GOT3 (cell line): ENCODE measurements around the gene TMEM253.

Experiments
- DNase-seq: peaks from one replicate; lab custom pipeline; 2025; ENCODE audit warnings: mixed read lengths; lab: John Stamatoyannopoulos, UW

The TMEM253 gene

GRCh38 chr14:21105095-21105494 is 4.2 kb downstream of the TMEM253 start:
- no peak for DNase-seq

DNA sequence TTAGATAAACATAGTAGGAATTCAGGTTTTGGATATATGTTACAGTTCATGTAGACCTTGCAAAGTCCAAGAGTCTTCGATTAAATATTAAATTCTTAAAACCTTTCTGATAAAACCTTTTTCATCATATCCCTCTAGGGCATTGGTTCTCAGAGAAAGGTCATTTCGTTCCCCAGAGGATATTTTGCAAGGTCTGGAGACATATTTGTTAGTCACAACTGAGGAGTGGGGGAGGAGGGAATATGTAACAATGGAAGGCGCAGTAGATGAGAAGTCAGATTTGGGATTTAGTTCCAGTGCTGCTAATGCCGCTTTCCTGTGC is 5.3 kb downstream of the TMEM253 start:
- DNase-seq = no peak

GRCh38 chr14:21106498-21107282 is 5.8 kb downstream of the TMEM253 start:
- no peak for DNase-seq

- no peak for DNase-seq
Observed at GRCh38 chr14:21107283-21107800, 6.5 kb downstream of the TMEM253 start.

- DNase-seq = no peak
Observed at GRCh38 chr14:21108791-21109190, 7.9 kb downstream of the TMEM253 start.

DNA sequence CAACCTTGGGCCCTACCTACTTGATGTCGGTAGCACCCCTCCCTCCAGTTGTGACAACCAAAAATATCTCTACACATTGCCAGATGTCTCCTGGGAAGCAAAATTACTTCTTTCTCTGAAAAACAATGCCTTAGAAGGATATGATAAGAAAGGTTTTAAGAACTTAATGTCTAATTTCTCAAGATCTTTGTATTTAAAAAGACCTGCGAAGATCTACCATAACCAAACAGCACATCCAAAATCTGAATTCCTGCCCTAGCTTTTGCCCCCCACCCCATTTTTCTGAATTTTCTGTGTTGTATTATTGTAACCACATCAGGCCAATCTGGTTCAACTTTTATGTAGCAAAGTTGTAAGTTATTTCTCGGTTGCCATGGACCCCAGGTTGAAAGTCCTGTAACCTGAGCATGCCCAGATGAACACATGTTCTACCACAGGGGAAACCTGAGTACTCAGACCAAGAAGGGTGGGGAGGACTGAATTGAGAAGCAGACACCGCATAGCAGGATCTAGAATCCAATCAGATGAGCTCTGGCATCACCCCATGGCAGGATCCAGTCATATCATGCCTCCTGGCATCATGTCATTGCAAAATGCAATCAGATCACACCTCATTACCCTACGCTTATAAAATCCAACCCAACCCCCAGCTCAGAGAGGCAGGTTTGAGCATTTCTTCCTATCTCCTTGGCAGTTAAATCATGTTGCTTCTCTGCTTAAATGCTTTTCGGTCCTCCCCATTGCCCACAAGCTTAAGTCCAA is 8.7 kb downstream of the TMEM253 start:
- no peak for DNase-seq

- no peak for DNase-seq
Observed at GRCh38 chr14:21112255-21112654, 11.4 kb downstream of the TMEM253 start.

DNA sequence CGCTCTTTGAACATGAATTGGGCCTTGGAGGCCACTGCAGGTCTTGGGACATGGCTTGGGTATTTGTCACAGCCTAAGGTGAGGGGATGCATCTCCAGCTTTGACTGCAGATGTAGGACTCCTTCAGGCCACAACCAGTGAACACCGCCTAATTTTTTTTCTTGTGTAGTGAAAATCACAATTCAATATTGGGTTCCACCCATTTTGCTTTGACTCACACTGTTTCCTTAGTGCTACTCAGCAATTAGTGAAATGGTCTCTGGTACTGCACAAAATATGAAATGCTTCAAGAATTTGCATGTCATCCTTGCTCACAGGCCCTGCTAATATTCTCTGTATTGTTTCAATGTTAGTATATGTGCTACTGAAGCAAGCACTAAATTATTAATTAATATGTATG is 12.5 kb downstream of the TMEM253 start:
- no peak for DNase-seq

DNA sequence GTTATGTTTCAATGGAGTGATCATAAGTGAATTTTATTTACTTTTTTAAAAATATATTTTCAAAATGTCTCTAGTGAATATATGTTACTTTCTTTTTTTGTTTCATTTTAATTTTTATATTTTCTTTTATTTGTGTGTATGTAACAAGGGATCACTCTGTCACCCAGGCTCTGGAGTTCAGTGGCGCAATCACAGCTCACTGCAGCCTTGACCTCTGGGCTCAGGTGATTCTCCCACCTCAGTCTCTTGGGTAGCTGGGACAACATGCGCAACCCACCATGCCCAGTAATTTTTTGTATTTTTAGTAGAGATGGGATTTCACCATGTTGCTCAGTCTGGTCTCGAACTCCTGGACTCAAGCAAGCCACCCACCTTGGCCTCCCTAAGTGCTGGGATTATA is 18.1 kb downstream of the TMEM253 start:
- no peak for DNase-seq

- DNase-seq = no peak
Observed at GRCh38 chr14:21120686-21121085, 19.8 kb downstream of the TMEM253 start.

- DNase-seq = no peak
Observed at GRCh38 chr14:21121122-21121521, 20.3 kb downstream of the TMEM253 start.

DNA sequence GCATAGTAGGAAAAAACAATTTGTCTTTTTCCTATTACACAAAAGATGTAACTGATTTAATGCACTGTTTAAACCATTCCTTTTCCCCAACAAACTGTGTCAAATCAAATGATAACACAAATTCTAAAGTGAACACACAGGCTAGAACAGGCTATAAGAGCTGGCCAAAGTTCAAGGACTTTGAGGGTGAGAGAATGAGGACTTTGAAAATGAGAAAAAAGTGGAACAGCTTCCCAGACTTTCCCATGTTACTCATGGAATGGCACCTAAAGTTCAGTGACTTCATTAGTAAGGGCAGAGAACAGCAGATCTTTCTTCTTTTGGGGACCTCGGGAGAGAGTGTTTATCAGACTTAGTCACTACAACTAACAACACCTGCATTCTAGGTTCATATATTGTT is 22.6 kb downstream of the TMEM253 start:
- DNase-seq = no peak

GRCh38 chr14:21133901-21134300 is 33.0 kb downstream of the TMEM253 start:
- no peak for DNase-seq

DNA sequence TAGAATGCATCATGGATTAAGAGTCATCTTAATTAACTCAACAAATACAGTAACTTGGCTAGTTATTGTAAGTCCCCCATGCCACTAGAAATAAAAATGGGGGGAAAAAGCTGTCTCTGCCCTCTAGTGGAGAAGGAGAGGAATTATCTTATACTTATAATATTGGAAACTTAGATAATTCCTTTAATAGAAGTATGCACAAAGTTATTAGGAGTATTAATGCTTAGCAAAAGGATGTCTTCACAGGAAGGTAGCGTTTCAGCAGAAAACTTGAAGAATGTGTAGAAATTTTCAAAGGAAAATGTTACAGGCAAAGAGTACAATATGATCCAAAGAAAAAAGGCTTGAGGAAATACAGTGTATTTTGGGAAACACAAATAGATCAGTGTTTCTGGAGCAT is 35.2 kb downstream of the TMEM253 start:
- DNase-seq = no peak

DNA sequence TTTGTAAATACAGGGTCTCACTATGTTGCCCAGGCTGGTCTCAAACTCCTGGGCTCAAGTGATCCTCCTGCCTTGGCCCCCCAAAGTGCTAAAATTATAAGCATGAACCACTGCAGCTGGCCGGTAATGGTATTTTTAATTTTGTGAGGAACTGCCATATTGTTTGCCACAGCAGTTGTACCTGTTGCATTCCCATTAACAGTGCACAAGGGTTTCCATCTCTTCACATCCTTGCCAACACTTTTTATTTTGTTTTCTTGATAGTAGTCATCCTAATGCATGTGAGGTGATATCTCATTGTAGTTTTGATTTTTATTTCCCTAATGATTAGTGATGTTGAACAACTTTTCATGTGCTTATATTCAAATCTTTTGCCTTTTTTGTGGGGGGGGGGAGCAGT is 41.5 kb downstream of the TMEM253 start:
- no peak for DNase-seq

DNA sequence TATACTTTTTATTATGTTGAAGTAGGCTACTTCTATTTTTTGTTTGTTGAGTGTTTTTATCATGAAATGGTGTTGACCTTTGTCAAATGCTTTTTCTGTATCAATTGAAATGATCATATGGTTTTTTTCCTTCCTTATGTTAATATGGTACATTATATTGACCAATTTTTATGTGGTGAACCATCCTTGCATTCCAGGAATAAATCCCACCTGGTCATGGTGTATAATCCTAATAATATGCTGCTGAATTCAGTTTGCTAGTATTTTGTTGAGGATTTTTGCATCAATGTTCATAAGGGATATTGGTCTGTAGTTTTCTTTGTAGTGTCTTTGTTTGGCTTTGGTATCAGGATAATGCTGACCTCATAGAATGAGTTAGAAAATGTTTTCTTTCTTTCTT is 44.6 kb downstream of the TMEM253 start:
- no peak for DNase-seq

- no peak for DNase-seq
Observed at GRCh38 chr14:21149641-21150367, 48.9 kb downstream of the TMEM253 start.
